ENCODE results near the gene SOWAHA. TPM values are rescaled to one million over a fixed set of nuclear protein-coding genes. Genes with fewer than 3 reads are reported as not detected.

The SOWAHA gene
- total RNA-seq, 1 donor from 2014 or later, result 0.07 TPM

DNA sequence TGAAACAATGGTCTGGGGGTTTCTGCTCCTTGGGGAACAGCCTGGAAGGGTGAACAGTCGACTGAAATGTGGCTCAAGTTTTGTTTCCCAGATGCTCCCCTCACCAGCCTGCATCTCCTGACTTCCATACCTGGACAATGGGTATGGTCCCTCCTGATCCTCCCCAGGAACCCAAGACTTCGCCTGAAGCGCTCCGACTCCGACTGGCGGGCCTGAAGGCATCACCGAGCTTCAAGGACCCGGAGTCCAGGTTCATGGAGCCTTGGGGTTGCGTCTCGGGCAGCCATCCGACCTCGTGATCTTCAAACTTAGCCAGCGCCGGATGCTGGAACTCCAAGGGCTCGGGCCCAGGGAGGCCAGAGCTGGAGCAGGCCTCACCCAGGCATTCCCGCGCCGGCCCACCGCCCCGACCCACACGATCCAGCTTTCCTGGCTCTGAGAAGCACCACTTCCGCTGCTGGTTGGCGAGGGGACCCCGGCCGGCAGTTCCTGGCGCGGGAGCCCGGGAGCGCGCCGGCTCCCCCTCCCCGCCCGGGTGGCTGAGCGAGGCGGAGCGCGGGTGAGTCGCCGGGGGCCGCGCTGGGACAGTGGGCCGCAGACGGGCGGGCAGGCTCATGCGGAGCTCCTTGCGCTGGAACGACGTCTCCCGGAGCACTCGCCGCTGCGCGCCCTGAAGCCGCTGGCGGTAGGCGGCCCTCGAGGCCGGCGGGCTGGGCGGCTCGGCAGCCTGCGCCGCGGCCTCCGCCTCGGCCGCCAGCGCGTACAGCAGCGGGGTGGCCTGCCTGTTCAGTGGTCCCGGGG is 12.1 kb downstream of the SOWAHA start:
- intact Hi-C loops (cut with micrococcal nuclease), result no loop called here

DNA sequence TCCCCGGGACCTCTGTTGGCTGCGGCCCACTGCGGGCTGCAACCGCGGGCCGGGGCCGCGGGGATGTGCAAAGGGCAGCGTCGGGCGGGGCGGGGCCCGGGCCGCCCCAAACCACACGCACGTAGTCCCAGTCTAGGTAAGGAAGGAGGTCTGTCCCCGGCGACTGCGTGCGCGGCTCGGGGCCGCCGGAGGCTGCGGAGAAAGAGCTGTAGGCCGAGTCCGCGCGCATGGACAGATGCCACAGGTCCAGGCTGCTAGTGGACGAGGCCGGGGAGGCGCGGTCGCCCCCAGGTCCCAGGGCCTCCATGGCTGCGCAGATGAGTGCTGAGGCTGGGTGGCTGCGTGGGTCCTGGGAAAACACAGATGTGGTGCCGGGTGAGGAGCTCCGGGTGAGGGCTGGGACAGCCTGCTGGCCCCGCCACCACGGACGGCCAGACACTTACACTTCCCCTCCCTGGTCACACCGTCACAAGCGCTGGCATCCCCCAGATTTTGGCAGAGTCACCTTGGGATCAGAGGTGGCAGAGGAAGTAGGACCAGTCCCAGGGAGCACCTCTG is 12.8 kb downstream of the SOWAHA start:
- intact Hi-C loops (cut with micrococcal nuclease), result no loop called here

DNA sequence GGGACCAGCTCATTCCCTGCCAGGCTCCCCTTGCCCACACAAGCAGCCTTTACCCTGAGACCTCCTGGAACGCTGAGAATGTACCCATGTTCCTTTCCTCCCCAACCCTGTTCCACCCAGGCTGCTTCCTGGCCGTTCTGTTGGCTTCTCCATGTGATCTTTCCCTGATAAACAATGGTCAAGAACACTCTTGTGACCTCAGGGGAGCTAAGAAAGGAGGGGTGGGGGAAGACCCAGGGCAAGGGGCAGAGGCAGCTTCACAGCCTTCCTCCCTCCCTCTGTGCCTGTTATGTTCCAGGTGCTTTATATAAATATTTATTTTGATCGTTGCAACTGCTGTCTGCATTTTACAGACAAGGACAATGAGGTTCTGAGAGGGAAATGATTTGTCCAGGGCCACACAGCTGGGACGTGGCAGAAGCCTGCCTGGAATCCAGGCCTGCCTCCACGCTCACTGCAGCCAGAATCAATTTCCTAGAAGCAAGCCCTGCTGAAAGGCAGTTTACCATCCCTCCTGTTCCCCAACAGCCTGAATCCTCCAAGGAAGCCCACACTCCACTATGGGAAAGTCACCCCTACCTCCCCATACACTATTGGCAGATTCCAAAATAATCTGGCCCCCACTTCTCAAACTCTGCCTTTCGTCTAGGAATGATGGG is 13.5 kb downstream of the SOWAHA start:
- intact Hi-C loops (cut with micrococcal nuclease), result no loop called here

DNA sequence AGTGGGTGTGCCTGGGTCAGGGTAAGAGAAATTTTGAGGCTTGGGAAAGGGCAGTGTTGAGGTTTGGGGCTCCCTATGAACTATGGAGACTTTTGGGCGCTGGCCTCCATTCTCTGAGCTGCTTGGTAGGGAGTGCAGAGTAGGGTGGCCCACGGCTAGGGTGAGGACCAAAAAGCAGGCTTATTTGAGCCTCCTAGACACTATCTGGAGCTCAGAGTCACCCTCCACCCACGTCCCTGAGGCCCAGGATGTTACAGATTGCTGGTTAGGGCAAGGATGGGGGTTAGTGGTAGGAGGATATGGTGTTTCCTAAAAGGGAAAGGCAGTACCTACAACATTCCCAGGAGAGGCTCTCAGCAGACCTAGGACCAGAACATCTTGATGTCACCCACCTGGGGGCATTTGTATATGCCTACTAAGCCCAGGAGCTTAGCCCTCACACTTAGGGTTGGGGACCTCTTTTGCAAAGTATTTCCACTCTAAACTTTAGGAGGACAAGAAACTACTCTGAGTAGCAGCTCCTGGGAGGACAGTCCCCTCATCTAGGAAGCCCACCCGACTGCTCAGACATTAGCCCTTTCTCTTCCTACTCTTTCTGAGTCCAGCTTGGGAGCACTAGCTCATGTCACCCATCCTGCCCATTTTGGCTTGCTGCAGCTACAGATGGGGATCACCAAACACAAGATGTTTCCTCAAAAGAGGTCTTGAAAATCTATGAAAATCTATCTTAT is 15.0 kb downstream of the SOWAHA start:
- intact Hi-C loops (cut with micrococcal nuclease), result no loop called here

GRCh38 chr5:132828846-132829494 is 15.9 kb downstream of the SOWAHA start:
- intact Hi-C loops (cut with micrococcal nuclease), result no loop called here

- intact Hi-C loops (cut with micrococcal nuclease), result loop anchor here (1.0 kb wide), 3 partner anchors 36 to 205 kb away; partner anchors contain the start of genes GDF9 and UQCRQ
These were observed 16.8 kb downstream of the SOWAHA start for GRCh38 chr5:132829742-132830435.

DNA sequence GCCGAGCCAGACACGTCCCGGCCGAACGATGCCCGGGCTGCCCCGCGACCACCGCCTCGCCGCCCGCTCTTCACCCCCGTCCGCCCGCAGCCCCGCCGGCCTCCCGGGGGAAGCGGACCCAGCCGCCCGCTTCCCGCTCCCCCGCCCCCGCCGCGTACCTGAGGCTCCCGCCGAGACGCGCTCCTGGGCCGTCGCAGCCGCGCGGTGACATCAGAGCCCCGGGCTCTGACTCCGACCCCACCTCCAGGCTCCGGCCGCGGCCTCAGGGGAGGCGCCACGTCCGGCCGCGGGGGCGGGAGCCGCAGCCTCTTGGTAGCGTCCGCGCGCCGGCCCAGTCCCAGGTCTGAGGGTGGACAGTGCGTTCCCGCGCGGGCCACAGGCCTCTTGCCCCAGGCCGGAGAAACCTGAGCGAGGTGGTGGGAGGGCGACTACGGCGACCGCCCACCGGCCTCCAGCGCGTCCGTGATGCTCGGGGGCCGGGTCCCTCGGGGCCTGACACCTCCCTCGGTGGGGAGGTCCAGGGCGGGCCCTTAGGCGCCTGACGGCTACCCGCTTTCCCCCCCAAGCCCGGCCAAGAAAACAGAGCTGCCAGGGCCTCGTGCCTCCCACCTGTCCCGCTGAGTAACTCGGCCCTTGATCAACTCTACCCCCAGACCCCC is 17.5 kb downstream of the SOWAHA start, which contains the start of gene SHROOM1:
TSS of gene SHROOM1 (minus strand) at position 212 of the 659 bp plus-strand sequence. CDS start 4,507 bp downstream, outside the sequence.
- intact Hi-C loops (cut with micrococcal nuclease), result loop anchor here (1.0 kb wide), 3 partner anchors 36 to 205 kb away; partner anchors contain the start of genes GDF9 and UQCRQ

- intact Hi-C loops (cut with micrococcal nuclease), result no loop called here
These were observed 18.2 kb downstream of the SOWAHA start for GRCh38 chr5:132831095-132831860.

DNA sequence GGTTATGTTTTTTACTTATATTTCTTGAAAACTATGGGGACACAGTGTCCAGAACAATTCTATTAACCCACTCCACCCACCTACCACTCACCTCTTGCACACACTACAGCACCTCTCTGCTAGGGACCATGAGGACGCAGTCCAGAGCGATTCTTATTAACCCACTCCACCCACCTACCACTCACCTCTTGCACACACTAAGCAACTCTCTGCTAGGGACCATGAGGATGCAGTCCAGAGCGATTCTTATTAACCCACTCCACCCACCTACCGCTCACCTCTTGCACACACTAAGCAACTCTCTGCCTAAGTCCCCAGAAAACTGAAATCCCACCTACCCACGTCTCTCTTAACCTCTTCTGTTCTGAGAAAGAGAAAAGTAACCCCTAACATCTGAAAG is 19.5 kb downstream of the SOWAHA start:
- intact Hi-C loops (cut with micrococcal nuclease), result no loop called here

DNA sequence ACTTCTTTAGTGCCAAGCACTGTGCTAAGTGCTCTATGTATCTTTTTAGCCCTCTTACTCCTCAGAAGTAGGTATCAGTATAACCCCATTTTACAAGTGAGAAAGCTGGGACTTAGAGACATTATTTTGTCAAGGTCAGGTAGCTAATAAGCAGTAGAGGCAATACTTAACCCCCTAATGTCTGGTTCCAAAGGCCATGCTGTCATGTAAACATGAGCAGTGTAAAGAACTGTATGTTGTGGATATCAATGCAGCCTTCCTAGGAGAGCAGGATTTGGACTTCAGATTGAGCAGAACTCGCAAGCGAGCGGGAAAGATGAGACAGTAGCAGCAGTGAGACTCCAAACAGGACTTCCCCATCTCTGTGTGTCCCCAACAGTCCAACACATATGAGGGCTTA is 21.0 kb downstream of the SOWAHA start:
- intact Hi-C loops (cut with micrococcal nuclease), result no loop called here

GRCh38 chr5:132836852-132837251 is 23.8 kb downstream of the SOWAHA start:
- intact Hi-C loops (cut with micrococcal nuclease), result no loop called here

- intact Hi-C loops (cut with micrococcal nuclease), result no loop called here
These were observed 24.8 kb downstream of the SOWAHA start for GRCh38 chr5:132837868-132838267.

DNA sequence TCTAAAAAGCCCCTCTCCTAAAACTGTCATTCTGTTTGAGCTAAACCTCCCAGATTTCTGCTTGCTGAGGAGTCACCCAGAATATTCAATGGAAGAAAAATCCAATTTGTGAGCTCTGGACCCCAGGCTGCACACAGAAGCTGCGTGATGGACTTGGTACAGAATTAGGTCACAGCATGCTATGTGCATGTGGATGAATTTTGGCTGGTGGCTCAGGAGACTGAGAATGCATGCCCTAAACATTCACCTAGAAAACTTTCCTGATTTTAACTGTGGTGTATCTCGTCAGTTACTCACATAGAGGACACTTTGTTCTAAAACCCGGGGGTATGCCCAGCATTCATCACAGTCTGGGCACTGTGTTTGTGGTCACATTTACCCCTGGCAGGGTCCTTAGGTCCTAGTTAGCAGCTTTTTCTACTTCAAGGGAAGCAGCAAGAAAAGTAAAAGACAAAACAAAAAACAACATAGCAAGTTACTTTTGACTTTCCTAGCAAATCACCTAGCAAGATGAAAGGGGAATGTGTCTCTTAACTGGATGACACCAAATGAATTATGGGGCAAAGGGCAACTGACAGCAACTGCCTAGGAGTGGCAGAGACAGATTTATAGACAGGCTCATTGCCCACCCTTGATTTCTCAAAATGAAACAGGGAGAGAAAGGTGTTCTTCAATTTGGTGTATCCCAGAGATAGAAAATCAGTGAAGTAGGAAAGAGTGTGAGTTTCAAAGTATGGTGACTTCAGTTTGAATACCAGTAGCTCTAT is 25.6 kb downstream of the SOWAHA start:
- intact Hi-C loops (cut with micrococcal nuclease), result no loop called here

- intact Hi-C loops (cut with micrococcal nuclease), result no loop called here
These were observed 26.6 kb downstream of the SOWAHA start for GRCh38 chr5:132839426-132840301.

- intact Hi-C loops (cut with micrococcal nuclease), result no loop called here
These were observed 27.2 kb downstream of the SOWAHA start for GRCh38 chr5:132840313-132840712.

GRCh38 chr5:132840896-132841295 is 27.8 kb downstream of the SOWAHA start:
- intact Hi-C loops (cut with micrococcal nuclease), result no loop called here

DNA sequence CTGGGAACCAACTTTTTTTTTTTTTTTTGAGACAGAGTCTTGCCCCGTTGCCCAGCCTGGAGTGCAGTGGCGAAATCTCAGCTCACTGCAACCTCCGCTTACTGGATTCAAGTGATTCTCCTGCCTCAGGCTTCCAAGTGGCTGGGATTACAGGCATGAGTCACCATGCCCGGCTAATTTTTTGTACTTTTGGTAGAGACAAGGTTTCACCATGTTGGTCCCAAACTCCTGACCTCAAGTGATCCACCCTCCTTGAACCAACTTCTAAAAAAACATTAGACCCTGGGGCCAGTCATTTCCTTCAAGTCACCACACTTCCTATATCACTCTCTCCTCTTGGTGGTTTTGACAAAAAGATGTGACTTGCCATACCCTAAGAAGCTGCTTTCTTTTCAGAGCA is 28.2 kb downstream of the SOWAHA start:
- intact Hi-C loops (cut with micrococcal nuclease), result no loop called here

Data from T-helper 2 cell treated with Interferon-gamma antibody and Interleukin-4, amounts not matched to agents 100 ng/mL and 5 ng/mL, for 36 hours (primary cell).